Adrenal gland (tissue), 12 donors: ENCODE measurements around the gene CABP1. TPM values are rescaled to one million over a fixed set of nuclear protein-coding genes. Genes with fewer than 3 reads are reported as not detected.
A peak's percentile ranks its signal among the peaks of the same experiment; 100 is the strongest.

ENCODE experiments used
- DNase-seq, 7 donors: peaks; one replicate each; pipeline ENCODE4 v3.0.0-alpha.2; 2019 to 2020
- H3K27ac ChIP-seq, 5 donors: fragments of 200-600 bp; sonication (generic) in 4 of 5; 1 replicate in 3 of 5; 2 replicates in 2 of 5; pipeline versions ENCODE4 v1.5.1 to v1.8.0; 2016 to 2020; ENCODE audit warnings: mild to moderate bottlenecking in 1 of 5
- H3K27me3 ChIP-seq: fragments of 200-600 bp; 2 replicates; pipeline ENCODE4 v1.8.0; 2021
- H3K36me3 ChIP-seq, 2 donors: fragments of 200-600 bp; replicated peaks in 1 of 2; 1 replicate in 1 of 2; 2 replicates in 1 of 2; pipeline versions ENCODE4 v1.5.1 to v1.8.0; 2018 to 2022
- H3K4me1 ChIP-seq, 2 donors: fragments of 200-600 bp; replicated peaks in 1 of 2; 1 replicate in 1 of 2; 2 replicates in 1 of 2; pipeline versions ENCODE4 v1.5.1 to v1.8.0; 2018 to 2021
- H3K4me3 ChIP-seq, 4 donors: fragments of 200-600 bp; sonication (generic) in 3 of 4; one replicate each; pipeline ENCODE4 v1.5.1; 2016 to 2018
- H3K9me3 ChIP-seq, 3 donors: fragments of 200-600 bp; sonication (generic) in 1 of 3; replicated peaks in 1 of 3; 1 replicate in 2 of 3; 2 replicates in 1 of 3; pipeline versions ENCODE4 v1.5.1 to v1.8.0; 2016 to 2021
- POLR2A ChIP-seq, 2 donors: fragments of 450-650 bp; IDR thresholded peaks; one replicate each; pipeline ENCODE4 v1.6.1; 2017; ENCODE audit warnings: antibody characterized with exemption in 2 of 2, mild to moderate bottlenecking in 2 of 2, moderate library complexity in 1 of 2
- WGBS, 4 donors: extraction: QIAGEN DNeasy Blood & Tissue Kit in 2 of 4; methylation state at CpG; one replicate each; pipeline versions ENCODE4 v1.1.5 to v1.1.7; 2013 to 2017; 5-methylcytosine and 5-hydroxymethylcytosine counted together
- intact Hi-C, 2 donors: fragments of 100-400 bp; cut with DNase I; formaldehyde crosslinking; loops; one replicate each; pipeline versions ENCODE4 v1.14.1 to v1.15.0; 2022 to 2023
- polyA plus RNA-seq, 3 donors: library from polyadenylated mRNA; stranded (reverse); fragments of 200-250 nt in 2 of 3; fragments of 350-450 nt in 1 of 3; fragmentation: Illumina TruSeq in 1 of 3; extraction: RNeasy Lipid Tissue Mini Kit (QIAGEN cat#74804) in 1 of 3; gene quantifications; one replicate each; pipeline ENCODE4 v1.2.3, GENCODE V29; 2013 to 2014
- total RNA-seq, 9 donors: library from RNA; depleted of rRNA in 4 of 9; stranded (reverse); fragments of >200 nt in 4 of 9; fragments of 120-200 nt in 1 of 9; fragmentation: NEBNext Ultra II Directional in 1 of 9; extraction: Animal tissue kit (Norgen Biotek cat#: 25700) in 1 of 9; gene quantifications; one replicate each; pipeline versions ENCODE4 v1.1.0 to v1.2.4, GENCODE V29; 2013 to 2023
- TF ChIP-seq, protein P1 (sequence below), 6 experiments: fragments of 450-650 bp in 4 of 6; fragments of 200-600 bp in 2 of 6; sonication (generic) in 1 of 6; IDR thresholded peaks; 1 replicate in 5 of 6; 2 replicates in 1 of 6; pipeline versions ENCODE4 v1.5.1 to v1.8.0; 2016 to 2021; ENCODE audit warnings: antibody characterized with exemption in 6 of 6, mild to moderate bottlenecking in 2 of 6, moderate library complexity in 1 of 6
- donor health status: healthy with polysubstance abuse.
- donor health status: Bipolar disorder and iron deficiency.
- donor health status: DM: yes; HTN: yes; CAD: no.
- donor health status: DM: no; HTN: no; CAD: no.
- donor health status: DM: no; HTN: no; CAD: no.
- donor health status: DM: yes; HTN: yes; CAD: no.

Gene CABP1
- total and polyA plus RNA-seq, 12 donors = 0.42 to 5.1 (median 2.3) TPM; not detected in 1

DNA sequence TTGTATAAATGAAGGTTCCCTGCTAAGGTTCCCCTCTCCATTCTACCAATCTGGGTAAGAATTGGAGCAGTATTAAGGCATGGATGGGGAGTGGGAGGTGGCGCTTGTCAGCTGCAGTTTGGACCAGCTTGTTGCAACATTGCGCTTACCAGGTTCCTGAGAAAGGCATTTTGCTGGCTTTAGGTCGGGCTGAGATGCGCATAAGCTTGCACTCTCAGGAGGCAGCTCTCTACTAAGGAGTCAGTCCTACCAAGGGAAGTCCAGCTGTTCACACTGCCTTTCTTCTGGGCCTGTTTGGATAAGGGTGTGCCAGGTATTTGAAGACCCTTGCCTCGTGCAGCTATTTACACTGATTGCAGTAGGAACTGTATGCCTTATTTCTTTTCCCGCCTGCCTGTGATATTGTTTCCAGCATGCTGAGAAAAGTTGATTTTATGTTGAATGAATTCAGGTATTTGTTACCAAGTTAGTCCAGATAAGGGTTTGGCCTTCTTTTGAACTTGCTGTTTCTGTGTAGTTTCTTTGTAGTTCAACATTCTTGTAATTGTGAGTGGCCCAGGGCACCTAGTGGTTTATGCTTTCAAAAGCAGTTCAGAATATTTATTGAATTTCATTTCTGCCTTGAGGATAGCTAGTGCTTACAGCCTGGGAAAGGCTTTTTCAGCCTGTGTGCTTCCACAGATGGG lies 49.1 kb downstream of the CABP1 start:
- TF ChIP-seq POLR2A (IDR thresholded peaks at IDR 0.05) = no peak
- TF ChIP-seq, protein P1, sequence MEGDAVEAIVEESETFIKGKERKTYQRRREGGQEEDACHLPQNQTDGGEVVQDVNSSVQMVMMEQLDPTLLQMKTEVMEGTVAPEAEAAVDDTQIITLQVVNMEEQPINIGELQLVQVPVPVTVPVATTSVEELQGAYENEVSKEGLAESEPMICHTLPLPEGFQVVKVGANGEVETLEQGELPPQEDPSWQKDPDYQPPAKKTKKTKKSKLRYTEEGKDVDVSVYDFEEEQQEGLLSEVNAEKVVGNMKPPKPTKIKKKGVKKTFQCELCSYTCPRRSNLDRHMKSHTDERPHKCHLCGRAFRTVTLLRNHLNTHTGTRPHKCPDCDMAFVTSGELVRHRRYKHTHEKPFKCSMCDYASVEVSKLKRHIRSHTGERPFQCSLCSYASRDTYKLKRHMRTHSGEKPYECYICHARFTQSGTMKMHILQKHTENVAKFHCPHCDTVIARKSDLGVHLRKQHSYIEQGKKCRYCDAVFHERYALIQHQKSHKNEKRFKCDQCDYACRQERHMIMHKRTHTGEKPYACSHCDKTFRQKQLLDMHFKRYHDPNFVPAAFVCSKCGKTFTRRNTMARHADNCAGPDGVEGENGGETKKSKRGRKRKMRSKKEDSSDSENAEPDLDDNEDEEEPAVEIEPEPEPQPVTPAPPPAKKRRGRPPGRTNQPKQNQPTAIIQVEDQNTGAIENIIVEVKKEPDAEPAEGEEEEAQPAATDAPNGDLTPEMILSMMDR (IDR thresholded peaks at IDR 0.05) = no peak
- H3K9me3 ChIP-seq = no peaks in the 10 kb centered on the region
- H3K27me3 ChIP-seq = no peaks in the 10 kb centered on the region
- H3K4me3 ChIP-seq = peak overlapping the region in 2 of 4 donors; percentile 64 to 92
- intact Hi-C loops = no loop called here
- peaks cover 0 to 11% of the 10 kb centered on the region in 2 donors for H3K36me3 ChIP-seq
- H3K27ac ChIP-seq = peak overlapping the region in 3 of 5 donors; percentile 82 to 94 (median 93)
- WGBS, 4 donors = 51 to 59% (median 55%) methylated on average over 6 of the region's 6 CpGs
- H3K4me1 ChIP-seq = peaks cover 50 to 66% of the 10 kb centered on the region in 2 donors
- DNase-seq = no peak

DNA sequence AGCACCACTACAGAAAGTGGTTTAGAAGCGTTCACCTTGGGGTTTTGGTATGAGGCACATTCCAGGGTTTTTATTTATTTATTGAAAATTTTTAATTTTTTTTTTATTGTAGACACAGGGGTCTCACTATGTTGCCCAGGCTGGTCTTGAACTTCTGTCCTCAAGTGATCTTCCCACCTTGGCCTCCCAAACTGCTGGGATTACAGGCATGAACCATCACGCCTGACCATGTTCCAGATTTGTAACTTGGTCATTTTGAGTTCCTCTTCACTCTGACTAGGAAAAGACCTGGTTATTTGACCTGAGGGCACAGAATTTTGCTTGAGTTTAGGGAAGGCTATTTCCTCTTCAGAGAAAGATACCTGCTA lies 49.6 kb downstream of the CABP1 start:
- TF ChIP-seq, protein P1 (IDR thresholded peaks at IDR 0.05) = no peak
- no peak for TF ChIP-seq POLR2A (IDR thresholded peaks at IDR 0.05)
- H3K4me3 ChIP-seq = peak overlapping the region in 1 of 4 donors; percentile 92
- WGBS, 4 donors = 79 to 87% (median 83%) methylated on average over 2 of the region's 2 CpGs

DNA sequence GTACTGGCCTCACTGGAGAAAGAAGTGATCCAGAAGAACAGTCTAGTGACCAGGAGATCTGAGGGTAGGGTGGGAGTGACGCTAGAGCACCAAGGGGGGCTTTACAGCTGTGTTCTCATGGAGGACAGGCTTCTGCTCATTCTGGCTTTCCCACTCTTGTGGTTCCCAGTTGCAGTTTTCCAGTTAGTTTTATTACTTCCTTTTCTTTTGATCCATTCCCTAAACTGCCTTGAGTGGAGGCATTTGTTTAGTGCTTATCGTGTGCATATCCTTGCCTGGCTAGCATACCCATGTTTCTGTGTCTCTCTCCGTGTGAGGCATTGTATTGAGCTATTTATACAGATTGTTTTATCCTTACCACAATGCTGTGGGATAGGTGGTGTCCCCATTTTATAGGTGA lies 50.6 kb downstream of the CABP1 start:
- Histone ChIP-seq H3K27ac (peak overlapping the region in 4 of 5 donors; percentile 13 to 93 (median 41)), H3K9me3 (no peaks in the 10 kb centered on the region), H3K4me1 (peaks cover 47 to 57% of the 10 kb centered on the region in 2 donors), H3K36me3 (peaks cover 0 to 25% of the 10 kb centered on the region in 2 donors), H3K4me3 (no peak overlapping the region), H3K27me3 (no peaks in the 10 kb centered on the region)
- TF ChIP-seq POLR2A (IDR thresholded peaks at IDR 0.05) = no peak
- TF ChIP-seq, protein P1 (IDR thresholded peaks at IDR 0.05) = no peak
- intact Hi-C loops = no loop called here
- 29 to 55% (median 49%) methylated on average over 3 of the region's 3 CpGs for WGBS, 4 donors
- DNase-seq = no peak

More for the DNA sequence above, 49.6 kb downstream of the CABP1 start:
- Histone ChIP-seq H3K27me3 (no peaks in the 10 kb centered on the region), H3K9me3 (no peaks in the 10 kb centered on the region), H3K27ac (peak overlapping the region in 2 of 5 donors; percentile 16 to 93), H3K36me3 (peaks cover 0 to 16% of the 10 kb centered on the region in 2 donors), H3K4me1 (peaks cover 47 to 62% of the 10 kb centered on the region in 2 donors)
- no peak for DNase-seq
- intact Hi-C loops = no loop called here

DNA sequence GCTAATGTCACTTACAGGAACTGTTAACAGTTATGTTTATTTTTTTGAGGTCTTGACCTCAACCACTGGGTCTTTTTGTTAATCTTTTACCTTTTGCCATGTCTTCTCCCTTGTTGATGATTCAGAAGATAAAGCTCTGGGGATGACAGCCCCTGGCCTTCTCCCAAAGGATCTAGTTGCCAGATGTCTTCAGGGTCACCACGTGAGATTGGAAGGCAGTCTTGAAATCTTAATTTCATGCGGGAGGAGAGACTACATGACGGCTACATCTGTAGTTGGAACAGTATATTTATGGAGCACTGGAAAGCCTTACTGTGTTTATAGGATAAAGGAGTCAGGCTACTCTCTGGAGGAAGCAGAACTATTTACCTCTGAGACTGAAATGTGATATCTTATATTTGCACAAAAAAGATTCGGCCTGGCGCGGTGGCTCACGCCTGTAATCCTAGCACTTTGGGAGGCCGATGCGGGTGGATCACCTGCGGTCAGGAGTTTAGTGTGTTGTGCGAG lies 52.2 kb downstream of the CABP1 start:
- WGBS, 4 donors = 46 to 51% (median 48%) methylated on average over 11 of the region's 11 CpGs
- no peaks in the 10 kb centered on the region for H3K9me3 ChIP-seq
- intact Hi-C loops = no loop called here
- H3K4me1 ChIP-seq = peaks cover 47 to 57% of the 10 kb centered on the region in 2 donors
- H3K36me3 ChIP-seq = peaks cover 0 to 41% of the 10 kb centered on the region in 2 donors
- no peak overlapping the region for H3K4me3 ChIP-seq
- peak overlapping the region; percentile 29 to 93 (median 48) for H3K27ac ChIP-seq
- no peak for TF ChIP-seq POLR2A (IDR thresholded peaks at IDR 0.05)
- TF ChIP-seq, protein P1 (IDR thresholded peaks at IDR 0.05) = no peak
- peak; percentile 63 to 88 (median 78) for DNase-seq
- no peaks in the 10 kb centered on the region for H3K27me3 ChIP-seq
